Osteoblast (primary cell): Measurements from ENCODE around the gene AVPR1A. TPM values are rescaled to one million over a fixed set of nuclear protein-coding genes. Genes with fewer than 3 reads are reported as not detected.

ENCODE experiments used
- DNase-seq: peaks from one replicate; pipeline ENCODE4 v3.0.0; 2011; ENCODE audit warnings: low spot score, mixed read lengths; ENCODE audit not compliant: insufficient read length; ENCODE audit errors: missing footprints
- H2AFZ ChIP-seq: 2 replicates; pipeline ENCODE4 v1.6.0; 2011; ENCODE audit warnings: mild to moderate bottlenecking, low read length
- H3K27ac ChIP-seq: 2 replicates; pipeline ENCODE4 v1.5.1; 2011; ENCODE audit warnings: mild to moderate bottlenecking, low read depth, low read length, moderate library complexity
- H3K27me3 ChIP-seq: 2 replicates; pipeline ENCODE4 v1.6.0; 2012; ENCODE audit warnings: mild to moderate bottlenecking, control low read depth, inconsistent platforms, low read length, moderate library complexity; ENCODE audit not compliant: insufficient read depth
- H3K36me3 ChIP-seq: 2 replicates; pipeline ENCODE4 v1.5.1; 2011; ENCODE audit warnings: mild to moderate bottlenecking, low read length, control low read depth, moderate library complexity; ENCODE audit not compliant: insufficient read depth
- H3K4me1 ChIP-seq: 2 replicates; pipeline ENCODE4 v1.5.1; 2011; ENCODE audit warnings: mild to moderate bottlenecking, low read length, control low read depth, moderate library complexity; ENCODE audit not compliant: insufficient read depth
- H3K4me2 ChIP-seq: 2 replicates; pipeline ENCODE4 v1.6.0; 2011; ENCODE audit warnings: mild to moderate bottlenecking, low read length; ENCODE audit not compliant: insufficient read depth
- H3K4me3 ChIP-seq: fragments of 200-600 bp; sonication (generic); 3 replicates; pipeline ENCODE4 v1.5.1; 2012; ENCODE audit warnings: mild to moderate bottlenecking, low read length, inconsistent platforms; ENCODE audit not compliant: insufficient read depth
- H3K79me2 ChIP-seq: 2 replicates; pipeline ENCODE4 v1.6.0; 2012; ENCODE audit warnings: mild to moderate bottlenecking, low read length, control low read depth, inconsistent platforms; ENCODE audit not compliant: insufficient read depth
- H3K9me3 ChIP-seq: 2 replicates; pipeline ENCODE4 v1.5.1; 2011; ENCODE audit warnings: low read depth, low read length, control low read depth
- H4K20me1 ChIP-seq: 2 replicates; pipeline ENCODE4 v1.6.0; 2012; ENCODE audit warnings: mild to moderate bottlenecking, low read length, control low read depth; ENCODE audit not compliant: insufficient read depth
- total RNA-seq: library from RNA; depleted of rRNA; stranded (reverse); fragments of >200 nt; gene quantifications from 2 replicates; pipeline ENCODE4 v1.2.3, GENCODE V29; 2012
- TF ChIP-seq, protein P1 (sequence below): IDR thresholded peaks from 2 replicates; pipeline ENCODE4 v1.5.1; 2011; ENCODE audit warnings: mild to moderate bottlenecking, low read depth, low read length, moderate library complexity; ENCODE audit errors: extremely low read depth

Gene AVPR1A
- total RNA-seq, 1 donor: not detected

DNA sequence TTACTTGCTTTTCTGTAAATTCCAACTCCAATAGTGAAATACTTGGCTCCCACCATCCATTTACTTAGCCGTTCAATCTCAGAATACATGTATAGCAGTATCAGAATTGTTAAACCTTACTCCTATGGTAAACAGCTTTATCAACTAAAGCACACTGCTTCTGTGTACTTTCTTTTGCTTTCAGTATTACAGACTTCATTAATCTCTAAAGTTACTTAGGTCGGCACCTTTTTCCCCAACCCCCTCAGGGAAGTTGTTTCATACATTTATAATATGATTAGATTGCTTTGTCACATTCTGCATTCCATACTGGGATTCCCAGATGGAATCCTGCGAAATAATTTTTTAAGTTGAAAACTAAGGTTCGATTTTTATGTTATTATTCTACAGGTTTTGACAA, 12.5 kb downstream of the AVPR1A start:
- no peaks in the 10 kb centered on the region for H3K79me2 ChIP-seq
- no peaks in the 10 kb centered on the region for H3K36me3 ChIP-seq
- no peak overlapping the region for H2AFZ ChIP-seq
- TF ChIP-seq, protein P1, sequence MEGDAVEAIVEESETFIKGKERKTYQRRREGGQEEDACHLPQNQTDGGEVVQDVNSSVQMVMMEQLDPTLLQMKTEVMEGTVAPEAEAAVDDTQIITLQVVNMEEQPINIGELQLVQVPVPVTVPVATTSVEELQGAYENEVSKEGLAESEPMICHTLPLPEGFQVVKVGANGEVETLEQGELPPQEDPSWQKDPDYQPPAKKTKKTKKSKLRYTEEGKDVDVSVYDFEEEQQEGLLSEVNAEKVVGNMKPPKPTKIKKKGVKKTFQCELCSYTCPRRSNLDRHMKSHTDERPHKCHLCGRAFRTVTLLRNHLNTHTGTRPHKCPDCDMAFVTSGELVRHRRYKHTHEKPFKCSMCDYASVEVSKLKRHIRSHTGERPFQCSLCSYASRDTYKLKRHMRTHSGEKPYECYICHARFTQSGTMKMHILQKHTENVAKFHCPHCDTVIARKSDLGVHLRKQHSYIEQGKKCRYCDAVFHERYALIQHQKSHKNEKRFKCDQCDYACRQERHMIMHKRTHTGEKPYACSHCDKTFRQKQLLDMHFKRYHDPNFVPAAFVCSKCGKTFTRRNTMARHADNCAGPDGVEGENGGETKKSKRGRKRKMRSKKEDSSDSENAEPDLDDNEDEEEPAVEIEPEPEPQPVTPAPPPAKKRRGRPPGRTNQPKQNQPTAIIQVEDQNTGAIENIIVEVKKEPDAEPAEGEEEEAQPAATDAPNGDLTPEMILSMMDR: no peak
- no peak overlapping the region for H3K27ac ChIP-seq
- no peaks in the 10 kb centered on the region for H3K27me3 ChIP-seq
- no peaks in the 10 kb centered on the region for H3K4me1 ChIP-seq
- no peaks in the 10 kb centered on the region for H3K9me3 ChIP-seq
- no peak overlapping the region for H3K4me2 ChIP-seq
- no peak for DNase-seq
- no peaks in the 10 kb centered on the region for H4K20me1 ChIP-seq
- H3K4me3 ChIP-seq: no peak overlapping the region

DNA sequence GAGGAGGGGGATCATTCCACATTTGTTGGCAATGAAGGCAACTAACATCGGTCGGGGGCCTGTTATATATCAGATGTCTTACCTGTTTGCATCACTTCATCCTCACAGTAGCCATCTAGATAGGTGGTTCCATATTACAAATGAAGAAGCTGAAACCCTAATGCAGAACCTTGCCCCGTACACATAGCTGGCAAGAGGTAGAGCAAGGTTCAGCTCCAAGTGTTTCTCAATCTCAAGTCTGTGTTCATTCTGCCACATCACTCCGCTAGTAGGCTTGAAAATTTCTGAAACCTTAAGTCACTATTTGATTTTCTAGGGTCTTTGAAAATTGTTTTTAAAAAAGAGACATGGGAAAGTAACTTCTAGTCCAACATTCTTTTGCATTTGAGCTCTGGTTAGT, 17.0 kb downstream of the AVPR1A start:
- DNase-seq: no peak
- Histone ChIP-seq H3K4me2 (no peak overlapping the region), H2AFZ (no peak overlapping the region), H3K79me2 (no peaks in the 10 kb centered on the region), H3K4me3 (no peak overlapping the region), H3K27me3 (no peaks in the 10 kb centered on the region), H3K36me3 (no peaks in the 10 kb centered on the region), H3K9me3 (no peaks in the 10 kb centered on the region), H4K20me1 (no peaks in the 10 kb centered on the region), H3K27ac (no peak overlapping the region), H3K4me1 (no peaks in the 10 kb centered on the region)
- TF ChIP-seq, protein P1: no peak

DNA sequence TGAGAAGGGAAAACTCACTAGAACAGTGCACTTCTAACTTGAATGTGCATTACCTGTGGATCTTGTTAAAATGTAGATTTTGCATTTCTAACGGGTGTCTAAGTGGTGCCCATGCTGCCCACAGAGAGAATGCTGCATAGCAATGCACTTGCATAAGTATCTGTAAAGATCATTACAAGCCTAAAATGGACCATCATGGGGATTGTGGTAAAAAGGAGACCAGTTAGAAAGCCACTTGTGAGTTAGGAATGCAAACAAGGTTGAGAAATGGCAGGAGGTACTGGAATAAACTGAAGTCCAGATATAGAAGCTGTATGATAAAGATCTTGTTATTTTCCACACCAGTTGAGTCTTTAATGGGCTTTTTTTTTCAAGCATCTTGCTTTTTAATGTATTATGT, 18.8 kb downstream of the AVPR1A start:
- no peak overlapping the region for H3K27ac ChIP-seq
- H2AFZ ChIP-seq: no peak overlapping the region
- H3K4me1 ChIP-seq: no peaks in the 10 kb centered on the region
- H3K4me2 ChIP-seq: no peak overlapping the region
- no peaks in the 10 kb centered on the region for H4K20me1 ChIP-seq
- TF ChIP-seq, protein P1: no peak
- no peaks in the 10 kb centered on the region for H3K27me3 ChIP-seq
- DNase-seq: no peak
- no peaks in the 10 kb centered on the region for H3K79me2 ChIP-seq
- H3K36me3 ChIP-seq: no peaks in the 10 kb centered on the region
- no peaks in the 10 kb centered on the region for H3K9me3 ChIP-seq
- H3K4me3 ChIP-seq: no peak overlapping the region

DNA sequence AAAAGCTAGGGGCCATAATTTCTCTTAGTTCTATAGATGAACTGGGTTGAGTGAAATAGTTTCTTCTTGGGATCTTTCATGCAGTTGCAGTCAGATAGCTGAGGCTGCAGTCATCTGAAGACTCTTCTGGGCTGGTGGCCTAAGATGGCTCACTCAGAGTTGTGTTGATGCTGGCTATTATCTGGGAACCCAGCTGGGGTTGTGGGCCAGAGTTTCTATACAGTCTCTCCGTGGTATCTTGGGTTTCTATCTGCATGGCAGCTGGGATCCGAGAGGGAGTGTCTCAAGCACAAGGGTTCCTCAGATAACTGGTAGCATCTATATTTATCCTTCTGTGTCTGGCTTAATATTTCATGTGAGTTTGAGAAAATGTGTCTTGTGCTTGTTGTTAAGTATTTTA, 21.1 kb downstream of the AVPR1A start:
- Histone ChIP-seq H3K36me3 (no peaks in the 10 kb centered on the region), H3K9me3 (no peaks in the 10 kb centered on the region), H3K27me3 (no peaks in the 10 kb centered on the region), H3K27ac (no peak overlapping the region), H4K20me1 (no peaks in the 10 kb centered on the region), H3K4me3 (no peak overlapping the region), H3K4me2 (no peak overlapping the region), H2AFZ (no peak overlapping the region), H3K4me1 (no peaks in the 10 kb centered on the region), H3K79me2 (no peaks in the 10 kb centered on the region)
- TF ChIP-seq, protein P1: no peak
- DNase-seq: no peak
